GM19035 (cell line): ENCODE measurements around the gene MORN1.

Experiments used
- ATAC-seq: cut with Tn5 transposase; IDR thresholded peaks from one replicate; pipeline ENCODE4 v1.9.1; 2021; ENCODE audit not compliant: unreplicated experiment

The MORN1 gene

GRCh38 chr1:2282556-2283270 lies 108.6 kb downstream of the MORN1 start:
- no peak for ATAC-seq

- ATAC-seq = no peak
These were observed 111.5 kb downstream of the MORN1 start for GRCh38 chr1:2279817-2280216.

- ATAC-seq = no peak
These were observed 112.1 kb downstream of the MORN1 start for GRCh38 chr1:2279210-2279639.

- no peak for ATAC-seq
These were observed 112.7 kb downstream of the MORN1 start for GRCh38 chr1:2278591-2279209.

GRCh38 chr1:2277741-2278488 lies 113.4 kb downstream of the MORN1 start:
- ATAC-seq = no peak

GRCh38 chr1:2276803-2277580 lies 114.4 kb downstream of the MORN1 start:
- no peak for ATAC-seq

GRCh38 chr1:2275796-2276536 lies 115.4 kb downstream of the MORN1 start:
- ATAC-seq = no peak

- no peak for ATAC-seq
These were observed 116.4 kb downstream of the MORN1 start for GRCh38 chr1:2274929-2275475.

GRCh38 chr1:2274231-2274928 lies 117.0 kb downstream of the MORN1 start:
- ATAC-seq = no peak

- no peak for ATAC-seq
These were observed 117.8 kb downstream of the MORN1 start for GRCh38 chr1:2273401-2274090.

- no peak for ATAC-seq
These were observed 118.5 kb downstream of the MORN1 start for GRCh38 chr1:2272686-2273400.

GRCh38 chr1:2271841-2272655 lies 119.3 kb downstream of the MORN1 start:
- ATAC-seq = no peak
